HCT116 (cell line): Measurements from ENCODE around the gene CD44.

Experiments used
- EGR1 ChIP-seq: IDR thresholded peaks from 2 replicates; pipeline ENCODE4 v1.6.1; 2012; ENCODE audit warnings: low read depth
- EZH2 ChIP-seq: fragments of 200-600 bp; sonication (generic); IDR thresholded peaks from 2 replicates; pipeline ENCODE4 v1.6.1; 2017; ENCODE audit warnings: antibody characterized with exemption, mixed run types
- EZH2phosphoT487 ChIP-seq: fragments of 200-600 bp; IDR thresholded peaks from 2 replicates; pipeline ENCODE4 v1.6.1; 2018; ENCODE audit warnings: antibody characterized with exemption, borderline replicate concordance
- FOSL1 ChIP-seq: IDR thresholded peaks from 2 replicates; pipeline ENCODE4 v1.6.1; 2012; ENCODE audit warnings: low read depth
- JUND ChIP-seq: IDR thresholded peaks from 2 replicates; pipeline ENCODE4 v1.6.1; 2012
- POLR2A ChIP-seq: IDR thresholded peaks from 2 replicates; pipeline ENCODE4 v1.7.0; 2011; ENCODE audit warnings: borderline replicate concordance; ENCODE audit not compliant: insufficient read depth, insufficient read length; ENCODE audit errors: extremely low read depth
- POLR2AphosphoS5 ChIP-seq: IDR thresholded peaks from 2 replicates; pipeline ENCODE4 v1.6.1; 2011; ENCODE audit warnings: mild to moderate bottlenecking, low read depth, low read length, moderate library complexity
- TF ChIP-seq, protein P1 (sequence below), 3 experiments: fragments of 200-600 bp in 1 of 3; sonication (generic) in 1 of 3; IDR thresholded peaks in 2 of 3; conservative IDR thresholded peaks in 1 of 3; 2 replicates each; pipeline ENCODE4 v1.5.1; 2012 to 2017; ENCODE audit warnings: low read depth in 2 of 3, low read length in 2 of 3, antibody characterized with exemption in 1 of 3, borderline replicate concordance in 1 of 3, control low read depth in 1 of 3, mild to moderate bottlenecking in 1 of 3, mixed read lengths in 1 of 3, mixed run types in 1 of 3, moderate library complexity in 1 of 3; ENCODE audit not compliant: insufficient read depth in 1 of 3
- TF ChIP-seq, protein P2 (sequence below): IDR thresholded peaks from 2 replicates; pipeline ENCODE4 v1.6.1; 2012
- TF ChIP-seq, protein P3 (sequence below): IDR thresholded peaks from 2 replicates; pipeline ENCODE4 v1.6.1; 2012; ENCODE audit warnings: low read depth

DNA sequence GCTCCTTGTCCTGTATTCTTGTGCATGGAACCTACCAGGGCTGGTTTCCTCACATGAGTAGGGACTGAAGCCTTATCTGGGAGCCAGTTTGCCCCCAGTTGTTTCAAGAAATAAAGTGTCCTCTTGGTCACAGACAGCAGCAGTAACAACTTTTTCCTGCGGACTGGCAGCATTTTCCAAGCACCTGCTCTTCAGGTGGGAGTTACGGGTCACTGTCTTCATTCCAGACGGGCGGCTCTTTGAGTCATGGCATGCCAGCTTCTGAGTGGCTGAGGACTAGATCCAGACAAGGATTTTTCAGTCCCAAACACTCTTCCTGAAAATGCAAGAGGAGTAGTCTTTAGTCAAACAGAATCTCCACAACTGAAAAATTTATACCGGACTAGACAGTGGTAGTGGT, 2.7 kb upstream of the CD44 start:
- TF ChIP-seq, protein P1, sequence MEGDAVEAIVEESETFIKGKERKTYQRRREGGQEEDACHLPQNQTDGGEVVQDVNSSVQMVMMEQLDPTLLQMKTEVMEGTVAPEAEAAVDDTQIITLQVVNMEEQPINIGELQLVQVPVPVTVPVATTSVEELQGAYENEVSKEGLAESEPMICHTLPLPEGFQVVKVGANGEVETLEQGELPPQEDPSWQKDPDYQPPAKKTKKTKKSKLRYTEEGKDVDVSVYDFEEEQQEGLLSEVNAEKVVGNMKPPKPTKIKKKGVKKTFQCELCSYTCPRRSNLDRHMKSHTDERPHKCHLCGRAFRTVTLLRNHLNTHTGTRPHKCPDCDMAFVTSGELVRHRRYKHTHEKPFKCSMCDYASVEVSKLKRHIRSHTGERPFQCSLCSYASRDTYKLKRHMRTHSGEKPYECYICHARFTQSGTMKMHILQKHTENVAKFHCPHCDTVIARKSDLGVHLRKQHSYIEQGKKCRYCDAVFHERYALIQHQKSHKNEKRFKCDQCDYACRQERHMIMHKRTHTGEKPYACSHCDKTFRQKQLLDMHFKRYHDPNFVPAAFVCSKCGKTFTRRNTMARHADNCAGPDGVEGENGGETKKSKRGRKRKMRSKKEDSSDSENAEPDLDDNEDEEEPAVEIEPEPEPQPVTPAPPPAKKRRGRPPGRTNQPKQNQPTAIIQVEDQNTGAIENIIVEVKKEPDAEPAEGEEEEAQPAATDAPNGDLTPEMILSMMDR (IDR thresholded peaks at IDR 0.05 in 2 of 3, conservative IDR thresholded peaks at IDR 0.05 in 1 of 3; ENCODE audit: borderline replicate concordance in 1 of 3, insufficient read depth in 1 of 3, low read depth in 2 of 3, low read length in 2 of 3) = no peak
- no peak for TF ChIP-seq EZH2
- TF ChIP-seq POLR2A = no peak
- TF ChIP-seq EGR1 = no peak
- TF ChIP-seq EZH2phosphoT487 = no peak
- TF ChIP-seq, protein P2, sequence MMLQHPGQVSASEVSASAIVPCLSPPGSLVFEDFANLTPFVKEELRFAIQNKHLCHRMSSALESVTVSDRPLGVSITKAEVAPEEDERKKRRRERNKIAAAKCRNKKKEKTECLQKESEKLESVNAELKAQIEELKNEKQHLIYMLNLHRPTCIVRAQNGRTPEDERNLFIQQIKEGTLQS = no peak
- no peak for TF ChIP-seq JUND
- TF ChIP-seq FOSL1 = no peak
- TF ChIP-seq, protein P3, sequence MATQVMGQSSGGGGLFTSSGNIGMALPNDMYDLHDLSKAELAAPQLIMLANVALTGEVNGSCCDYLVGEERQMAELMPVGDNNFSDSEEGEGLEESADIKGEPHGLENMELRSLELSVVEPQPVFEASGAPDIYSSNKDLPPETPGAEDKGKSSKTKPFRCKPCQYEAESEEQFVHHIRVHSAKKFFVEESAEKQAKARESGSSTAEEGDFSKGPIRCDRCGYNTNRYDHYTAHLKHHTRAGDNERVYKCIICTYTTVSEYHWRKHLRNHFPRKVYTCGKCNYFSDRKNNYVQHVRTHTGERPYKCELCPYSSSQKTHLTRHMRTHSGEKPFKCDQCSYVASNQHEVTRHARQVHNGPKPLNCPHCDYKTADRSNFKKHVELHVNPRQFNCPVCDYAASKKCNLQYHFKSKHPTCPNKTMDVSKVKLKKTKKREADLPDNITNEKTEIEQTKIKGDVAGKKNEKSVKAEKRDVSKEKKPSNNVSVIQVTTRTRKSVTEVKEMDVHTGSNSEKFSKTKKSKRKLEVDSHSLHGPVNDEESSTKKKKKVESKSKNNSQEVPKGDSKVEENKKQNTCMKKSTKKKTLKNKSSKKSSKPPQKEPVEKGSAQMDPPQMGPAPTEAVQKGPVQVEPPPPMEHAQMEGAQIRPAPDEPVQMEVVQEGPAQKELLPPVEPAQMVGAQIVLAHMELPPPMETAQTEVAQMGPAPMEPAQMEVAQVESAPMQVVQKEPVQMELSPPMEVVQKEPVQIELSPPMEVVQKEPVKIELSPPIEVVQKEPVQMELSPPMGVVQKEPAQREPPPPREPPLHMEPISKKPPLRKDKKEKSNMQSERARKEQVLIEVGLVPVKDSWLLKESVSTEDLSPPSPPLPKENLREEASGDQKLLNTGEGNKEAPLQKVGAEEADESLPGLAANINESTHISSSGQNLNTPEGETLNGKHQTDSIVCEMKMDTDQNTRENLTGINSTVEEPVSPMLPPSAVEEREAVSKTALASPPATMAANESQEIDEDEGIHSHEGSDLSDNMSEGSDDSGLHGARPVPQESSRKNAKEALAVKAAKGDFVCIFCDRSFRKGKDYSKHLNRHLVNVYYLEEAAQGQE = no peak
- no peak for TF ChIP-seq POLR2AphosphoS5
